Brain microvascular endothelial cell (primary cell): ENCODE measurements around the gene RAMP1.

Experiments used
- DNase-seq: peaks from one replicate; pipeline ENCODE4 v3.0.0-alpha.2; 2020
- H3K27ac ChIP-seq: fragments of 250-450 bp; sonication (Bioruptor Pico); 2 replicates; pipeline ENCODE4 v1.5.1; 2020; ENCODE audit warnings: mild to moderate bottlenecking, moderate library complexity
- H3K27me3 ChIP-seq: fragments of 250-450 bp; sonication (Bioruptor Pico); replicated peaks from 2 replicates; pipeline ENCODE4 v1.5.1; 2020; ENCODE audit warnings: mild to moderate bottlenecking
- H3K36me3 ChIP-seq: fragments of 250-450 bp; sonication (Bioruptor Pico); replicated peaks from 2 replicates; pipeline ENCODE4 v1.5.1; 2020; ENCODE audit warnings: mild to moderate bottlenecking
- H3K4me3 ChIP-seq: 2 replicates; pipeline ENCODE4 v1.5.1; 2011; ENCODE audit warnings: low read depth, mild to moderate bottlenecking, control low read depth, low read length, moderate library complexity
- CTCF ChIP-seq: IDR thresholded peaks from 2 replicates; pipeline ENCODE4 v1.5.1; 2011; ENCODE audit warnings: low read depth, mild to moderate bottlenecking, moderate library complexity, low read length, control low read depth, inconsistent platforms; ENCODE audit errors: missing control alignments
- in situ Hi-C: cut with HindIII; loops from 2 replicates; pipeline ENCODE4 v1.10.0; 2017; ENCODE audit warnings: low sequenced_read_pairs, low pct_ligation_motif_present

Gene RAMP1

GRCh38 chr2:237876532-237876931 lies 17.1 kb downstream of the RAMP1 start:
- no peak for DNase-seq
- no peaks in the 10 kb centered on the region for H3K27me3 ChIP-seq
- no peaks in the 10 kb centered on the region for H3K36me3 ChIP-seq
- no peak overlapping the region for H3K4me3 ChIP-seq
- H3K27ac ChIP-seq: no peak overlapping the region
- no peak for TF ChIP-seq CTCF
- in situ Hi-C loops: no loop called here

DNA sequence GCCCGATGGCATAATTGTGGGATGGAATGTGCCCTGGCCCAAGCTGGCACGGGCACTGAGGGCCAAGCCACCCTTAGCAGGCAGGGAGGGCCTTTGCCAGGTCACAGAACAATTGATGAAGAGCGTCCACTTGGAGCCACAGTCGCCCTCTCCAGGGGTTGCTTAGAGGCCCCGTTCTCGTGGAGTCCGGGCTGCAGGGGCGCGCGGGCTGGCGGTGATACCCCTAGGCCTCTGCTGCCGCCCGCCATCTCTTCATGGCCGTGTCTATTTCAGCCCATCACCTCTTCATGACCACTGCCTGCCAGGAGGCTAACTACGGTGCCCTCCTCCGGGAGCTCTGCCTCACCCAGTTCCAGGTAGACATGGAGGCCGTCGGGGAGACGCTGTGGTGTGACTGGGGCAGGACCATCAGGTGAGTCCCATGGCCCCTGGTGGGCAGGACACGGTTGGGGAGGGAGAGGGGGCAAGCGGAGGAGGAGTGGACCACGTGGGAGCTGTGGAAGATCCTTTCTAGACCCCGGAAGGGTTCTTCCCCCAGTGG lies 17.6 kb downstream of the RAMP1 start:
- H3K27me3 ChIP-seq: no peaks in the 10 kb centered on the region
- H3K27ac ChIP-seq: no peak overlapping the region
- in situ Hi-C loops: no loop called here
- H3K36me3 ChIP-seq: no peaks in the 10 kb centered on the region
- no peak for DNase-seq
- no peak overlapping the region for H3K4me3 ChIP-seq
- TF ChIP-seq CTCF: no peak

DNA sequence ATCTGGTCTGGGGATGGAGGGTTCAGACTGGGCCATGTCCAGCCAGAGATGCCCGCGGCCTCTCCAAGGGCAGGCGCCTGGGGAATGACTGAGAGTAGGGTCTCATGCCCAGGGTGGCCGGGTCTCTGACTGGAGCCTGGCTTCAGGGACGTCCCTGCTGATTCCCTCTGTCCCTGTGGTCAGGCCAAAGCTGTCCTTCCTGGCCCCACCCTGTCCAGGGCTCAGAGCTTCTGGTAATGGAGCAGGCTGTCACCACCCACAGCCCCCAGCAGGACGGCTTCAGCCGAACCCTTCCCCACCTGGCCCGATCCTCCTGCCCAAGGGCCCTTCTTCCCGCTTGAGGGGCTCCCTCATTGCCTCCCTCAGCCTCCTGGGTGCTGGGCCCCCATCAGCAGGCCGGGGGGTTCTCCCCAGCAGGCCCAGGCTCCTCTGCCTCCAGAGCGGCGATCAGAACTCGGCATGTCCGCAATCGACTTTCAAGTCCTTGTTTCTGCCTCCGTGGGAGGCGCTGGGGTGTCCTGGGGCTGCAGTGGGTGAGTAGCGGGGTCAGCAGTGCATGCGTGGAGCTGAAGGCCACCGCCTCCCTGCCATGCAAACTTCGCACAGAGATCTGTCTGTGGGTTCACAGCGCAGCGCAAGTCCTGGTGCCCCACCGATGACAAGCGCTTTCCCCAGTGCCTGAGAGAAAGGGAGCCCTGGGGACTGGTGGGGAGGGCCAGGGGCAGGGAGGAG lies 18.3 kb downstream of the RAMP1 start:
- no peak overlapping the region for H3K27ac ChIP-seq
- DNase-seq: no peak
- H3K36me3 ChIP-seq: no peaks in the 10 kb centered on the region
- no peak overlapping the region for H3K4me3 ChIP-seq
- in situ Hi-C loops: no loop called here
- TF ChIP-seq CTCF: no peak
- H3K27me3 ChIP-seq: no peaks in the 10 kb centered on the region

DNA sequence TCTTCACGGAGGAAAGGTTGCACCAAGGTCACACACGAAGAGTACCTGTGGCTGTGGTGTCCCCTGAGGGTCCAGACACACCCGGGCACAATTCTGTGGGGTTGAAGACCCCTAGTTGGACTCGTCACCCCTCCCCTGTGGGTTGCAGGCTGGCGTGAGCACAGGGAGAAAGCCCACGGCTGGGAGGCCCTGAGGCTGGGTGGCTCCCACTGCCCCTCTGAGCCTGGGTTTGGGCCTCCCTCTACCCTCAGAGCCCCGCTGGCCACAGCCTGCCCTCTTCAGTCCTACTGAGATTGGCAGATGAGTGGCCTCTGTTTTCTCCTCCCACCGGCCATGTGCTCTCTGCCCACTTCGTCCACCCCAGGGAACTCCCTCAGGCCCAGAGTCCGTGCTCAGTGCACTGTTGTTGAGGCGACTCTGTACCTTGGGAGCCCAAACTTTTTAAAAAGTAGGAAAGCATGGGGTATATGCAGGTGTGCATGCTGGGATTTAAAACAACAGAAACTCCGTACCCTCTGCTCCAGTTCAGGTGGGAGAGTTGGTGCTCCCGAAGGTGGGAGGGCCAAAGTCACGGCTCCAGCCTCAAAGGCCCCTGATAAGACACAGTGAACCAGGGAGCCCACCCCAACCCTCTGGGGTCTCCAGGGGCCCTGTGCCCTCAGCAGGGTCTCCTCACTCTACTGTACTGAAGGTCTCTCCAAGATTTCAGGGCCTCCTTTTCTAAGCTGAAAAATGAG lies 19.1 kb downstream of the RAMP1 start:
- Histone ChIP-seq H3K4me3 (no peak overlapping the region), H3K36me3 (no peaks in the 10 kb centered on the region), H3K27me3 (no peaks in the 10 kb centered on the region), H3K27ac (no peak overlapping the region)
- DNase-seq: no peak
- in situ Hi-C loops: no loop called here
- no peak for TF ChIP-seq CTCF

- Histone ChIP-seq H3K36me3 (no peaks in the 10 kb centered on the region), H3K27me3 (no peaks in the 10 kb centered on the region), H3K4me3 (no peak overlapping the region), H3K27ac (no peak overlapping the region)
- in situ Hi-C loops: no loop called here
- no peak for DNase-seq
- no peak for TF ChIP-seq CTCF
Observed at GRCh38 chr2:237879058-237879430, 19.6 kb downstream of the RAMP1 start.
